ENCODE measurements around the gene ETFA.

The ETFA gene

GRCh38 chr15:76235186-76235826 lies 76.0 kb downstream of the ETFA start:
- H3K4me3 ChIP-seq (ENCODE audit: low read depth, low read length): no peak overlapping the region
- DNase-seq (ENCODE audit: low read depth): no peak
- peak; percentile 38 for TF ChIP-seq CTCF (IDR thresholded peaks at IDR 0.05; ENCODE audit: control insufficient read depth, extremely low read depth, insufficient read depth)

- TF ChIP-seq CTCF (IDR thresholded peaks at IDR 0.05; ENCODE audit: control insufficient read depth, extremely low read depth, insufficient read depth): no peak
- H3K4me3 ChIP-seq (ENCODE audit: low read depth, low read length): no peak overlapping the region
- DNase-seq (ENCODE audit: low read depth): no peak
These were observed 76.9 kb downstream of the ETFA start for GRCh38 chr15:76234337-76234889.

- TF ChIP-seq CTCF (IDR thresholded peaks at IDR 0.05; ENCODE audit: control insufficient read depth, extremely low read depth, insufficient read depth): no peak
These were observed 77.3 kb downstream of the ETFA start for GRCh38 chr15:76233921-76234320.

GRCh38 chr15:76229266-76229665 lies 82.0 kb downstream of the ETFA start:
- no peak for TF ChIP-seq CTCF (IDR thresholded peaks at IDR 0.05; ENCODE audit: control insufficient read depth, extremely low read depth, insufficient read depth)
- DNase-seq (ENCODE audit: low read depth): no peak
- no peak overlapping the region for H3K4me3 ChIP-seq (ENCODE audit: low read depth, low read length)

More at GRCh38 chr15:76233921-76234320, 77.3 kb downstream of the ETFA start:
- DNase-seq (ENCODE audit: low read depth): peak; percentile 85
- no peak overlapping the region for H3K4me3 ChIP-seq (ENCODE audit: low read depth, low read length)

- DNase-seq (ENCODE audit: low read depth): no peak
- TF ChIP-seq CTCF (IDR thresholded peaks at IDR 0.05; ENCODE audit: control insufficient read depth, extremely low read depth, insufficient read depth): no peak
- H3K4me3 ChIP-seq (ENCODE audit: low read depth, low read length): no peak overlapping the region
These were observed 87.7 kb downstream of the ETFA start for GRCh38 chr15:76223521-76223920.

- TF ChIP-seq CTCF (IDR thresholded peaks at IDR 0.05; ENCODE audit: control insufficient read depth, extremely low read depth, insufficient read depth): no peak
- DNase-seq (ENCODE audit: low read depth): no peak
- no peak overlapping the region for H3K4me3 ChIP-seq (ENCODE audit: low read depth, low read length)
These were observed 89.1 kb downstream of the ETFA start for GRCh38 chr15:76222159-76222558.
